Activated CD4-positive, alpha-beta T cell treated with anti-CD3 and anti-CD28 coated beads for 4 hours (primary cell): ENCODE results near the gene OCA2.
"Not testable (repeated sequence)": the region's sequence is repeated elsewhere in the genome, so short reads cannot be mapped to it uniquely, and the experiment has no call there.

ENCODE experiments used
- DNase-seq, 2 donors: peaks; one replicate each; pipeline ENCODE4 v3.0.0-alpha.2; 2020

The OCA2 gene

GRCh38 chr15:27990521-27991515, 108.3 kb downstream of the OCA2 start:
- no peak for DNase-seq

GRCh38 chr15:27989838-27990237, 109.3 kb downstream of the OCA2 start:
- no peak for DNase-seq

GRCh38 chr15:27989427-27989826, 109.7 kb downstream of the OCA2 start:
- DNase-seq = no peak

GRCh38 chr15:27985099-27985498, 114.0 kb downstream of the OCA2 start:
- no peak for DNase-seq

GRCh38 chr15:27983496-27983895, 115.6 kb downstream of the OCA2 start:
- no peak for DNase-seq

GRCh38 chr15:27977696-27978095, 121.4 kb downstream of the OCA2 start:
- no peak for DNase-seq

GRCh38 chr15:27973886-27974285, 125.2 kb downstream of the OCA2 start:
- DNase-seq = no peak

GRCh38 chr15:27970661-27971392, 128.3 kb downstream of the OCA2 start:
- DNase-seq = no peak

GRCh38 chr15:27967541-27967940, 131.6 kb downstream of the OCA2 start:
- DNase-seq = no peak

GRCh38 chr15:27965546-27965945, 133.6 kb downstream of the OCA2 start:
- no peak for DNase-seq

GRCh38 chr15:27961801-27962200, 137.3 kb downstream of the OCA2 start:
- no peak for DNase-seq

GRCh38 chr15:27958911-27959578, 140.1 kb downstream of the OCA2 start:
- DNase-seq = no peak

- no peak for DNase-seq
Observed at GRCh38 chr15:27956285-27956684, 142.8 kb downstream of the OCA2 start.

GRCh38 chr15:27955087-27955486, 144.0 kb downstream of the OCA2 start:
- DNase-seq = no peak

GRCh38 chr15:27952593-27952992, 146.5 kb downstream of the OCA2 start:
- not testable (repeated sequence) for DNase-seq

GRCh38 chr15:27951191-27951890, 147.8 kb downstream of the OCA2 start:
- no peak for DNase-seq

GRCh38 chr15:27949089-27949488, 150.0 kb downstream of the OCA2 start:
- DNase-seq = no peak

- DNase-seq = no peak
Observed at GRCh38 chr15:27939246-27939645, 159.9 kb downstream of the OCA2 start.

- no peak for DNase-seq
Observed at GRCh38 chr15:27937851-27938250, 161.3 kb downstream of the OCA2 start.

- no peak for DNase-seq
Observed at GRCh38 chr15:27936164-27936563, 163.0 kb downstream of the OCA2 start.

GRCh38 chr15:27935328-27935727, 163.8 kb downstream of the OCA2 start:
- DNase-seq = no peak

GRCh38 chr15:27934782-27935181, 164.3 kb downstream of the OCA2 start:
- no peak for DNase-seq

GRCh38 chr15:27933562-27933961, 165.6 kb downstream of the OCA2 start:
- no peak for DNase-seq
